HG03520 (cell line): ENCODE measurements around the gene TUBGCP6.
"Not testable (repeated sequence)": the region's sequence is repeated elsewhere in the genome, so short reads cannot be mapped to it uniquely, and the experiment has no call there.

Experiments used
- ATAC-seq: cut with Tn5 transposase; IDR thresholded peaks from one replicate; pipeline ENCODE4 v1.9.1; 2021; ENCODE audit warnings: mild to moderate bottlenecking, moderate library complexity; ENCODE audit not compliant: unreplicated experiment

The TUBGCP6 gene

GRCh38 chr22:50215297-50216054, 29.3 kb downstream of the TUBGCP6 start:
- no peak for ATAC-seq

GRCh38 chr22:50213263-50213662, 31.6 kb downstream of the TUBGCP6 start:
- no peak for ATAC-seq

- ATAC-seq = no peak
These were observed 33.7 kb downstream of the TUBGCP6 start for GRCh38 chr22:50211147-50211546.

GRCh38 chr22:50210378-50211139, 34.3 kb downstream of the TUBGCP6 start:
- ATAC-seq = no peak

- ATAC-seq = no peak
These were observed 34.9 kb downstream of the TUBGCP6 start for GRCh38 chr22:50209893-50210292.

GRCh38 chr22:50208939-50209892, 35.6 kb downstream of the TUBGCP6 start:
- ATAC-seq = no peak

- ATAC-seq = no peak
These were observed 36.3 kb downstream of the TUBGCP6 start for GRCh38 chr22:50208430-50208938.

- no peak for ATAC-seq
These were observed 37.3 kb downstream of the TUBGCP6 start for GRCh38 chr22:50207383-50208140.

- ATAC-seq = no peak
These were observed 38.2 kb downstream of the TUBGCP6 start for GRCh38 chr22:50206599-50206998.

- ATAC-seq = no peak
These were observed 38.8 kb downstream of the TUBGCP6 start for GRCh38 chr22:50205781-50206569.

GRCh38 chr22:50204998-50205397, 39.8 kb downstream of the TUBGCP6 start:
- not testable (repeated sequence) for ATAC-seq

- no peak for ATAC-seq
These were observed 40.3 kb downstream of the TUBGCP6 start for GRCh38 chr22:50204571-50204970.

GRCh38 chr22:50203288-50203687, 41.5 kb downstream of the TUBGCP6 start:
- ATAC-seq = no peak

- ATAC-seq = no peak
These were observed 42.6 kb downstream of the TUBGCP6 start for GRCh38 chr22:50202130-50202666.

- ATAC-seq = peak; percentile 17
These were observed 43.4 kb downstream of the TUBGCP6 start for GRCh38 chr22:50201191-50202129.

- peak; percentile 63 for ATAC-seq
These were observed 44.2 kb downstream of the TUBGCP6 start, which contains the start of gene SELENOO for GRCh38 chr22:50200461-50201190. Gene SELENOO (plus strand): TSS chr22:50201011. CDS start chr22:50201037, 26 bp downstream.

- ATAC-seq = no peak
These were observed 44.9 kb downstream of the TUBGCP6 start for GRCh38 chr22:50199829-50200460.
